ENCODE data around the gene GPR39.

The GPR39 gene

DNA sequence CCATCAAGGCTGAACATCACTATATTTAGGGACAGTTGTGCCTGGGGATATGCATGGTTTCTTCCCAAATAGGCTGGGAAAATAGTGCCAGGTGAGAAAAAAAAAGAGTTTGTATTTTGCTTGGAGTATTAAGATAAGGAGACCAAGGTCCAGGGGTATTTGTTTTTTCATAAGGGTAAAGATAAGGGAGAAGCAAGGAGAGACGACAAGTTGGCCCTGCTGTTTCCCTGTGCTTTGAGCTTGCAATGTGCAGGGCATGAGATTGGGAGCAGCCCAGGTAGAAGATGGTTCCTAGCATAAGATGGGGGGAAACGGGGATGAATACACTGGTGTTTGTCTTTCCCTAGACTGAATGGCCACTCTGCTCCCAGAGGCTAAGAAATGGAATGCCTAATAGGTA, 8.8 kb upstream of the GPR39 start:
- no peak for FAIRE-seq
- no peak for DNase-seq (ENCODE audit: insufficient read length, low spot score)

DNA sequence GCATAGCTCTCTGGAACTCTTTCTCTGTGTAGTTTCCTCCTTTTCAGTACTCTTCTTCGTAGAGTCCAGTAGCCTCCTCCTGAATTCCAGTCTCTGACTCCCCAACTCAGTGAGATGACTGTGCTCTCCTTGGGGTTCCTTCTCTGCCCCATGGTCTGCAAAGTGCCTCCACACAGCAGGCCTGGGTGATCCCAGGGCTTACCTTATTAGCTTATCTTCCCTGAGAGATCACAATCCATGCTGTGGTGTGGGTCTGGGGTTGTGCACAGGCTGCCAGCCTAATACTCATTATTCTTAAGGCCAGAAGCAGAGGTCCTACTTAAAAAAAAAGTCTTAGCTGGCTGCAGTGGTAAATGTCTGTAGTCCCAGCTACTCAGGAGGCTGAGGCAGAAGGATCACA, 4.6 kb upstream of the GPR39 start:
- DNase-seq (ENCODE audit: insufficient read length, low spot score) (no peak), FAIRE-seq (no peak)

DNA sequence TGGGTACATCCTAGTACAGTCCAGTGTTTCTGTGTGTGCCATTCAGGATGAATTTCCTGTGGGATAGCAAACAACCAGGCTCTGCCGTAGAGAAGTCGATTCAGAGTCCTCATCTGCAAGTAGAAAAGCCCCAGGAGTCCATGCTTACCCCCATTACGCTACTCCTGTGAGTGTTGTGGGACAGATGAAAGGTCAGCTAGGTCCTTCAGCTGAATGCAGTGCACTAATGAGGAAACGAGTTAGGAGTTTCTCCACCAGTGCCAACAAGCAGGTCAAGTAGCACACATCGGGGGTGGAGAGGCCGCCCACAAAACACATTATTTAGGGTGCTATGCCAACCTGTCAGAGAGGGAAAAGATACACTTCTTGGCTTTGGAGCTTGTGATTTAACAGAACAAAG, 2.5 kb upstream of the GPR39 start:
- DNase-seq (ENCODE audit: insufficient read length, low spot score) (no peak), FAIRE-seq (no peak)

DNA sequence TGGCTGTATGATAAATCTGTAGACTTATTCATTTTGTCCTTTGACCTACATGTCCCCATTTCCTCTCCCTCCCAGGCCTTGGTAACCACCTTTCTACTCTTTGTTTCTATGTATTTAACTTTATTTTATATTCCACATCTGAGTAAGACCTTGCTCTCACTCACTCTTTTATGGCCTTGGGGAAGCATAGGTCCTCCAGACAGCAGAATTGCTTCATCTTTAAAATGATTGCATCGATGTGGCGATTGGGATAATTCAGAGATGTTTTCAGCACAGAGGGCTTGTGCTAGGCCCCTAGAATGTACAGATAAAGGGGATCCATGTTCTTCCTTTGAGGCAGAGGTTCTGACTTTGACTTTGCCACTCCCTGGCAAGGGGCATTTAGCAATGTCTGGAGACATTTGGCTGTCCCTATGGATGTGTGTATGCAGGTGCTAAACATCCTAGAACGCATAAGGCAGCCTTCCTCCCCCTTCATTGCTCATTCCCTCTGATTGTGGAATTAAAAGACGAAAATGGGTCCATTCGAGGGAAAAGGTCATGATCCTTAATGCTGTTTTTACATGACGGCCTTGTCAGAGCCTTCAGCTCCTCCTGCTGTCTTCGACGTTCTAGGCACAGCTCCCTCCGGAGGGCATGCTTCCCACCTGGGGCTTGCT, 1.2 kb upstream of the GPR39 start:
- DNase-seq (ENCODE audit: insufficient read length, low spot score) (no peak), FAIRE-seq (no peak)

DNA sequence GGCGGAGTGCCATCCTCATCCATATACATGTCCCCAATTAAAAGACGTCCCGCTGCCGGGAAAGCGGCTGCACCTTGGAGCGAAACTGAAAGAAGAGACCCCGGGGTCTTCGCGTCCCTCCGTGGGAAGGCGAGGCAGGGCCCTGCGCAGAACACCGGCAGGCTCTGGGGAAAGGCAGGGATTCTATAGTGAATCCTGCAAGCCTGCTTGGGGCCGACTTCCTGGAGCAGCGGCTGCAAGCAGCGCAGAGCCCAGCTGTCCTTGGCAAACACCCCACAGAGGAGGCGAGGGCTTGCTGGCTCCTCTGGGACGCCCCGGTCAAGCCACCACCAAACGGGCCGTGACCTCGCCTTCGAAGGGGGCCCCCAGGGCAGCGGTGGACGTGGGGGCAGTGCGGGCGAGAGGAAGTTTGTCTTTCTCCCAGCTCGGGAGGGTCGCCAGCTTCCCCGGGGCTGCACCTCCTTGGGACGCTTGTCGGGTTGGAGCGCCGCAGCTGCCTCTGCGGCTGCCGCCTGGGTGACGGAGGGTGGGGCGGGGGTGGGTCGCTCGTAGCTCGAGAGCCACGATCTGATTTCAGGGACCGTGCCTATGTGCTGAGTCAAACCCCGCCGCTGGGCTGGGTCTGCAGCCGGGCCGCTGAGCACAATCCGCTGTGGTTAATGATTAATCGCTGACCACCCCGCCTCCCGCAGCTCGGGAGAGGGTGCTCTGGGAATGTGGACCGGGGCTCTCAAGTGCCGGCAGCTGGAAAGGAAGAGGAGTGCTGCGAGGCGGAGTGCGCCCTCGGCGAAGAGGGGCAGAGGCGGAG, 486 bp upstream of the GPR39 start:
- FAIRE-seq (peak; percentile 75), DNase-seq (ENCODE audit: insufficient read length, low spot score) (peak; percentile 92)

DNA sequence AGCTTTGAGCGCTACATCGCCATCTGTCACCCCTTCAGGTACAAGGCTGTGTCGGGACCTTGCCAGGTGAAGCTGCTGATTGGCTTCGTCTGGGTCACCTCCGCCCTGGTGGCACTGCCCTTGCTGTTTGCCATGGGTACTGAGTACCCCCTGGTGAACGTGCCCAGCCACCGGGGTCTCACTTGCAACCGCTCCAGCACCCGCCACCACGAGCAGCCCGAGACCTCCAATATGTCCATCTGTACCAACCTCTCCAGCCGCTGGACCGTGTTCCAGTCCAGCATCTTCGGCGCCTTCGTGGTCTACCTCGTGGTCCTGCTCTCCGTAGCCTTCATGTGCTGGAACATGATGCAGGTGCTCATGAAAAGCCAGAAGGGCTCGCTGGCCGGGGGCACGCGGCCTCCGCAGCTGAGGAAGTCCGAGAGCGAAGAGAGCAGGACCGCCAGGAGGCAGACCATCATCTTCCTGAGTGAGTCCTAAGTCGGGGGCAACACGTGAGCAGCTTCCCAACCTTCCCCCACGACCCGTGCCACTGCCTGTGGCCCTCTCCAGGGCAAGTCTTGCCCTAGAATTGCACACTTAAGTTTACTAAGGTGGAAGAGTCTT, 928 bp downstream of the GPR39 start:
- FAIRE-seq = no peak
- no peak for DNase-seq (ENCODE audit: insufficient read length, low spot score)

DNA sequence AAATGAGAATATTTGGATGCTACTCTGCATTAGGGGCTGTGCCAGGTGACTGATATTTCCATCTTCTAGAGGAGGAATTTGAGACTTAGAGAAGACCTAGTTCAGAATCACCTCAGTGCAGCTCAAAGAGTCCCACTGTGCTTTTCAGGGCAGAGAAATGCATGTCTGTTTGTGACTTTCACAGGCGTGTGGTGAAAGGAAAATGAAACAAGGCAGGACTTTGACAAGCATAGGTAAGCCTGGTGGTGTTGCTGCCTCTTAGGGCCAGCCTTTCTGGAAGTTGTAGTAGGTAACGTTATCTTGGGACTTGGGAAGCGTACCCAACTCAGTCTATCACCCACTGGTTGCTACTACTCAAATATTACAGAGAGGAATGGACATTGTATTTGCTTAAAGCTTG, 2.6 kb downstream of the GPR39 start:
- DNase-seq (ENCODE audit: insufficient read length, low spot score) (no peak), FAIRE-seq (no peak)

DNA sequence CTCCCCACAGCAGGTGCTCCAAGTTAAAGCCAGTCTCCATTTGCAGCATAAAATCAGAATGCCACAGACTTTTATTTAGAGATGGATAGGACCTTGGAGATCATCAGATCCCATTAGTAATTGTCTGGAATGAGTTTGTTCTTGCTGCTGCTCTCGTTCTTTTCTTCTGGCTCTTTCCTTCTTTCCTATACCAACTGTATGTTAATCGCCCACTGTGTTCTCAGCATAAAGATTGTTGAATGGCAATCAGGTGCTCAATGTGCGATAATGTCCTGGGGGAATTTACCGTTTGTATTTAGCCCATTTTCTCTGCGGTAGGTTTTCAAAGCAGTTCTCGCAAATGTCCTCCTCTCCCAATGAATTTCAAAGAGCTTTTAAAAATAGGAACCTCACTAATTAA, 3.3 kb downstream of the GPR39 start:
- FAIRE-seq = no peak
- DNase-seq (ENCODE audit: insufficient read length, low spot score) = no peak

DNA sequence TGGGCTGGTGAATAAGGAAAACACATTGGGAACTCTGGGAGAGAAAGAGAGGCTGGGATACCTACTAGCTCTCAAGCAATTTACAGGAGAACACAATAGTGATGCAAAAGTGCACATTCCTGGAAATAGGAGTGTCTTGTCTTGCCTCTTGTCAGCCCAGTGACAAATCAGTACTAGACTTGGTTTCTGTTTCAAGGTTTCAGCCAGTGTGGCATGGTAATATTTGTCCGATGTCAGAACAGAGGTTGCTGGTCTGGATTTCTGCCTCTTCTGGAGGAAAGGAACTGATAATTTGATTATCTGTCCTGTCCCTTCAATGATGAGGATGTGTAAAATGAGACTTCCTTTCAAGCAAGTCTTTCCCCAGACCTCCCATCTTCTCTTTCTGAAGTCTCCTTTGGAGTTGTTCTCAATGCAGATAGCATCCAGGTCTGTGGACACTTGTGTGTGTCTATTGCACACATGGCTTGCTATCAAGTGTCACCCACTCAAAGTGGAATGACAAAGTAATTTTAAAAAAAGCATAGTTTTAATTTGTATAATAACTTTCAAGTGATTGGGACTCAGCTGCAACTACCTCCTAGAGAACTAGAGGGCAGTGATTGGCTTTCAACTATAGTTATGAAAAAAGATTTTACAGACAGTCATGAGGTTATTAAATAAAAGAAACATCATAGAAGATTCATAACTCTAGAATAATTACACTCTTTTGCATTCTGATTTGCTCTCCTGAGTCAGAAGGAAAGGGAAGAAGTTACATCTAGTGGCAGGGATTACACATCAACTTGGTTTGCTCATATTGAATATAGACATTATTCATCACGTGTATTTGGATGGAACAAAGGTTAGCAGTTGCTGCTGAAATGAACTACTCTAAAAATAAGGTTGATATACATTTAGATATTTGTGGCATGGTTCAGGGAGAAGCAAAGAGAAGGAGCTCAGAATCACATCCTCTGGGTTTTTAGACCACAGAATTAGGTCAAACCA, 4.5 kb downstream of the GPR39 start:
- FAIRE-seq = no peak
- no peak for DNase-seq (ENCODE audit: insufficient read length, low spot score)

DNA sequence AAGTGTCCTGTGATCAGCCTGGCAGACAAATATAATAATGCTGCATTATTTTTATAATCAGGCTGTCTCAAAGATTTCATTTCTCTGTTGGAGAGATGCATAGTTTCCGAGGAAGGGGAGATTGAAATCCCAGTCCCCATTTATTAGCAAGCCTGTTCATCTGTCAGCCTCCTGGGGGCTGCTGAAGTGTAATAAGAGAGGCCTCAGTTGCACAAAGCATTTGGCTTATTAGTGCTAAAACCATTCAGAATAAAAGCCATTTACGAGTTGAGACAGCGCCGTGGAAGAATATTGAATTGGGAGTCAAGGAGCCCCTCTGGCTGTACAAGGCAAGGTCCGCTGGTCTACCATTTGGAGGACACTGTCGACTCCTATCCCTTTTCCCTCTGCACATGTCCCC, 6.1 kb downstream of the GPR39 start:
- FAIRE-seq (no peak), DNase-seq (ENCODE audit: insufficient read length, low spot score) (no peak)

DNA sequence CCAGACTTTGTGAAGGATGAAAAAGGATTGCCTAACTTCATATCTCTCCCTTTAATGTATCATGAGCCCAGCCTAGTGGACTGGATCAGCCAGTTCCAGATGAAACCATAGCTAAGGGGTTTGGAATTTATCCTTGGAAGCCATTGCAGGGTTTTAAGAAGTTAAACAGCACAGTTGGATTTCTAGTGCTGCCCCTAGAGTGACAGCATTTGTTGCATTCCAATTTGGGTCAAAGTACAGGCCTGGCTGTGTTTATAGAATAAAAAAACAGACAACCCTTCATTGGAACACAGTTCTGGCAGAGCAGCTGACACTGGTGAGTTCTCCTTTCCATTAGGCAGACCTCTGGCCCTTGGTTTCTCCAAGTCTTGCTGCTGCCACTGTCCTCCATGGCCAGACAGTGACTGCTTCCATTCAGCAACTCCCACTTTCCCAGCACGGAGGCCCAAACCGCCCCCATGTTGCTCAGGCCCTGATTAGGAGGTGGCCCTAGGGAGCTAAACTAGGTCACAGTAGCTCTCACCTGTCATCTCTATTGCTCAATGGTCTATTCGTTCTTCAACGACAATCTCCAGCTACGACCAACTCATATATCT, 8.0 kb downstream of the GPR39 start:
- FAIRE-seq = peak; percentile 28
- DNase-seq (ENCODE audit: insufficient read length, low spot score) = no peak

DNA sequence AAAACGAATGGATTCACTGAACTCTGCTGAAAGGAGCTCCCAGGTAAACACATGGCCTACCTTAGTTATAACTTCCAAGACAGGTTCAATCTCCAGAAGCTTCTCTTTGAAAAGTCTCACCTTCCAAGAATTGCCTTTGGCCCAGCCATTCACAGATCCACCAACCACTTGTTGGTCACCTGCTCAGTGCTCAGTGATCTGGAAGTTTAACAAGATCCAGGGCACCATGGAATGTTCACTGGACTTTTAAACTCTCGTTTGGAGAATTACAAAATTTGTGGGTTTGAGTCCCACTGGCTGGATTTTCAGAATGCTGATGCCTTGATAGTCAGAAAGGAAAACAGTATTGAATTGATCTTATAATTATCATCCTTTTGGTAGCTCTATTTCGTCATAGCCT, 9.4 kb downstream of the GPR39 start:
- no peak for DNase-seq (ENCODE audit: insufficient read length, low spot score)
- no peak for FAIRE-seq

DNA sequence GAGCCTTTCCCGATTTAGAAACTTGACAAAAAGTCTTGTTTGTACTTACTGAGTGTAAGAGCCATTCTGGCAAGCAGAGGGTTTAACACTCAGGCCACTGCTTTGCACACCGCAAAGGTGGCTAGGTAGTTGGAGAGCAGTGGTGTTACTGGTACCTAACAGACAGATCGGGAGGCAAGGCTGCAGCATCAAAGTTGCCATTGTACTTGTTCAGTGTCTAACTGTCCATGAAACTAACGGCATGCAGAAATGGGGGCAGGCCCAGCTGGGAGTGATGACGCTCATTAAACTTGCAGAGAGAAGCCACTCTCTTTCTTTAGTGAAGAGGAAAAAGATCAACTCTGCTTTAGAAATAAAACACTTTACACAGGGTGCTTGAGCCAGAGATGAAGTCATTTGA, 10.1 kb downstream of the GPR39 start:
- no peak for FAIRE-seq
- DNase-seq (ENCODE audit: insufficient read length, low spot score) = no peak

DNA sequence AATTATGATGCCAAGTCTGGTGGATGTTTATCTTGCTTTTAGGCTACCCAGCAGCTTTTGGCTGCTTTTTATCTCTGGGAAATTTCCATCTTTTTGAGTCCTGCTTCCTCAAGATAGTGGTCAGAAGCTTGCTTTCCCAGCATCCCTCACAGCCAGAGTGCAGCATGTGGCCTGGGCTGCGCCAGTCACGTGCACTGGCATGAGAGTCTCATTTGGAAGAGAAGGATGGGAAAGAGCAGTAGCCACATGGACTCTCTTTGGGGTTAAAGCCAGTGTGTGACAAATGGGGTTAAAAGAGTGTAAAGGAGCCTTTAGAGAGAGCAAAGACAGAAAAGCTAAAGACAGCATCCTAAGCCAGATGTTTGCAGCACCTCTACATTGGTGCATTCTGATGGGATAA, 12.7 kb downstream of the GPR39 start:
- DNase-seq (ENCODE audit: insufficient read length, low spot score) = no peak
- no peak for FAIRE-seq

DNA sequence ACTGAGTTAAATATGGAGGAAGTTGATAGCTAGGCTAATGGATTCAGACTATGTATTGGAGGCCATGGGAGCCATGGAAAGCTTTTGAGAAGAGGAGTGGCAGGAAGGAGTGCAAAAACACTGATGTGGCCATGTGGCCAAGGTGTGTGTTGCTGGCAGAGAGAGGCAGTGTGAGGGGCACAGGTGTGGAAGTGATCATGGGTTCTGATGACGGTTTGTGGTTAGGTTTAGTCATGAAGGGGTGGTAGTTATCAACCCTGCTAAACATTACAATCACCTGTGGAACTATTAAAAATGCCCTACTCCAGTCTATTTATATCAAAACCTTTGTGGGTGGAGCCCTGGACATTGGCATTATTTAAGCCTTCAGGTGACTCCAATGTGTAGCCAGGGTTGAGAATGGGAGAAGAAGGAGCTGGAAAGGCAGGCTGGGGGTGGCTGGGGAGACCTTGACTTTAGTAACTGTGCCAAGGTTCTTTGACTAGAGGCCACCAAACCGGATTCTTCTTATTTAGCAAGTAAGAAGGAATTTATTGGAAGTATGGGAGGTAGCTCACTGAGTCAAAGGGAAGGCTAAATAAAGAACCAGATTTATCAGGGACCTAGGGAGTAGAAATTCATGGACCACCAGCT, 13.5 kb downstream of the GPR39 start:
- DNase-seq (ENCODE audit: insufficient read length, low spot score) = no peak
- no peak for FAIRE-seq

DNA sequence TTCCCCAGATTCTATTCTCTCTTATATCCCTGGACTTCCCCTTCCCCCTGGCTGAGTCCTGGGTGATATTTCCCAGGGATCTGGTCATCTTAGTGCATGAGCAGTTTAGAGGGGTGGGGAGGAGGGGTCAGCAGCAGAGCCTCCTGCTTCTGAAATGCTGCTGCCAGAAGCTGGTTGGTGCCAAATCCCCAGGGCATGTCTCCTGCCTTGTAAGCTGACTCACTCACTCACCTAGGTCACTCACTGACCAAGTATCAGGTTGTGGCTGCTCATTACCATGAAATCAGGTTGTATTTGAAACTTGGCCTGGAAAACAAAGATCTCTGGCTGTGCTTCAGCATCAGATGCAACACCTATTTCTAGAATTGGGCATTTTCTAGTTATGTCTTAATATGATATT, 14.3 kb downstream of the GPR39 start:
- DNase-seq (ENCODE audit: insufficient read length, low spot score) (no peak), FAIRE-seq (no peak)

DNA sequence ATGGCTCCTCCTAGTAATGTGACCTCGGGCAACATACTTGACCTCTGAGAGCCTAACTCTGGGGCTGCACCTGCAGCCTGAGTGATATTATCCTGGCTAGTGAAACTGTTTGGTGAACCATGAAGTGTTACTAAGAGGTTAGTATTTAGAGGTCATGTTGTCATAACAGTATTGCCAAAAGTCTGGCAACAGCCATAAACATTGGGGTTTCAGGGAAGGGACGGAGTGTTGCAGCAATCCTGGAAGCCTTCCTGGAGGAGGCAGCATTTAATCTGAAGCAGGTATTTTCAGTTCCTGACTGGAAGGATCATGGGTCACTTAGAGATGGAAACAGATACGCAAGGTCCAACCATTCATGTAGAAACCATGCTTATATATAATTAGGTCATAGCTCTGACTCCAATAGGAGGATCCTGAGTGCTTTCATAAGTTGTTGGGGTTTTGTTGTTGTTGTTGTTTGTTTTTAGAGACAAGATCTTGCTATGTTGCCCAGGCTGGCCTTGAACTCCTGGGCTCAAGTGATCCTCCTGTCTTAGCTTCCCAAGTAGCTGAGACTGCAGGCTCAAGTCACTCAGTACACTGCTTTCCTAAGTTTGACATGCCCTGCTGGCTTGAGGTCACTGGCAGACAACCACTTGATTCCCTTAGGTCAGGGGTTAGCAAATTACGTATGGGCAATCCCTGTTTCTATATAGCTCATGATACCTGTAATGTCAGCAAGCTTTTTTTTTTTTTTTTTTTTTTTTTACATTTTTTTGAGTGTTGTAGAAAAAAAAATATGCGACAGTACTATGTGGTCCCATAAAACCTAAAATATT, 21.5 kb downstream of the GPR39 start:
- FAIRE-seq = no peak
- DNase-seq (ENCODE audit: insufficient read length, low spot score) = no peak

DNA sequence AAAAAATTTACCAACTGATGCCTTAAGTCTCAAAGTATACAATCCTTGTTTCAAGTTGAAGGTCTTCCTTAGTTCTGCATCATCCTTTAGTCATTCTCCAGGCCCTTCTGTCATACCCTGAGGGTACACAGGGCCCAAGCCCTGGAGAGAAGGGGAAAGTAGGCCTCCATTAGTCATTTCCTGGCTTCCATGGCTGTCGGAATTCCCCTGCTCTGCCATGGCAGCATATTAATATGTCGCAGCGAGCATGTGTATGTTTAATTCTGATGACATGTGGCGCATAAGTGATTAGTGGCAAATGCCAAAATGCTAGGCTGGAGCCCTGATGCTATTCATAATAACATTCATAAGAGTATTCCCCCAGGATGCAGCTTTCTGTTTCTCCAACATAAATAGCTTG, 22.1 kb downstream of the GPR39 start:
- FAIRE-seq (peak; percentile 89), DNase-seq (ENCODE audit: insufficient read length, low spot score) (peak; percentile 73)

DNA sequence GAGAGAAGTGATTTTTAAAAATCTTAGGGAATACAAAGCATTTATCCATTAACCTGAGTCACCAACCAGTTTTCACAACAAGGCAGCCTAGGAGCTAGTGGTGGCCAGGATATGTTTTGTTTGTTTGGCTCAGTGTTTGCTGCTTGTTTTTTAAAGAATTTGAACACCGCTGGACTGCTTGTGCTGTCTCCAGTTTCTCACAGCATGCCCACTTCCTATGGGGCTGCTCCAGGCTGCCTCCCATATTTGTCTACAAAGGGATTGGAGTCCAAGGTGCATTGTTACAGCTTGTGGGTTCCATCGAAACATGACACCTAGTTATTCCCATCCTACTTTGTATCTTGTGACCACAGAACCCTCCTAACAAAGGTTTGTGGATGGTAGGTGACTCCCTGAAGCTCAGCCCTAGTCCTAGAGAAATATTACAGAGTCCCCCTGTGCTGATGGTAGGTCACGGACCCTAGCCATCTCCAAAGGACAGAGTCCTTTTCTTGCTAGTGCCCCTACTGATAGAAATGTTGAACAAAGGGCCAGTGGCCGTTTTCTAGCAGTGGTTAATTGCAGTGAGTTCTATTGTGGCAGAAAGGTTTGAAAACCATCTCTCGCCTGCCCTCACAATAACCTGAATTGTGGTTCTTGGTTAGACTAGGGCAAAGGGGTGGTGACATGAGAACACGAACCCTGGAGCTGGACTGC, 23.2 kb downstream of the GPR39 start:
- peak; percentile 42 for FAIRE-seq

More for the DNA sequence above, 23.2 kb downstream of the GPR39 start:
- no peak for DNase-seq (ENCODE audit: insufficient read length, low spot score)

Data from HTR-8/SVneo (cell line).